Measurements from ENCODE around the gene HELZ2.

DNA sequence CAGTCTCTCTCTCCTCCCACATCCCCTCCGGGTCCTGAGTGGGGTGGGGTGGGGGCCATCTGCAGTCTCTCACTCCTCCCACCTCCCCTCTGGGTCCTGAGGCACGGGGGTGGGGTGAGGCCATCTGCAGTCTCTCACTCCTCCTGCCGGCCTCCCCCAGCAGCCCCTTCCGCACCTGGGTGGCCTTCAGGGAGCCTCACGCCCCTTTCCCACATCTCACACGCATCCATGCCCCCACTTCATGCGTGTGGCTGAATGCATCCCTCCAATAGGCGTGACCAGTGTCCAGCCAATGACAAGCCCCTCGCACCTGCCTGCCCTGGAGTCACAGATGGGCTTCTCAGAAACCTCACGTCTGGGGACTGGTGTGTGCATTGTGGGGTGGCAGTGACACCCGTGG, 25.5 kb downstream of the HELZ2 start:
- TF ChIP-seq, protein P1, sequence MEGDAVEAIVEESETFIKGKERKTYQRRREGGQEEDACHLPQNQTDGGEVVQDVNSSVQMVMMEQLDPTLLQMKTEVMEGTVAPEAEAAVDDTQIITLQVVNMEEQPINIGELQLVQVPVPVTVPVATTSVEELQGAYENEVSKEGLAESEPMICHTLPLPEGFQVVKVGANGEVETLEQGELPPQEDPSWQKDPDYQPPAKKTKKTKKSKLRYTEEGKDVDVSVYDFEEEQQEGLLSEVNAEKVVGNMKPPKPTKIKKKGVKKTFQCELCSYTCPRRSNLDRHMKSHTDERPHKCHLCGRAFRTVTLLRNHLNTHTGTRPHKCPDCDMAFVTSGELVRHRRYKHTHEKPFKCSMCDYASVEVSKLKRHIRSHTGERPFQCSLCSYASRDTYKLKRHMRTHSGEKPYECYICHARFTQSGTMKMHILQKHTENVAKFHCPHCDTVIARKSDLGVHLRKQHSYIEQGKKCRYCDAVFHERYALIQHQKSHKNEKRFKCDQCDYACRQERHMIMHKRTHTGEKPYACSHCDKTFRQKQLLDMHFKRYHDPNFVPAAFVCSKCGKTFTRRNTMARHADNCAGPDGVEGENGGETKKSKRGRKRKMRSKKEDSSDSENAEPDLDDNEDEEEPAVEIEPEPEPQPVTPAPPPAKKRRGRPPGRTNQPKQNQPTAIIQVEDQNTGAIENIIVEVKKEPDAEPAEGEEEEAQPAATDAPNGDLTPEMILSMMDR (conservative IDR thresholded peaks at IDR 0.05; ENCODE audit: low read length): no peak
- TF ChIP-seq EZH2phosphoT487 (IDR thresholded peaks at IDR 0.05; ENCODE audit: borderline replicate concordance): no peak

Data from Loucy (cell line).